Activated T-helper 9 cell treated with anti-CD3 and anti-CD28 coated beads, Interleukin-2, amount 50 U/mL, for 16 hours (primary cell): Measurements from ENCODE around the gene SYNE3.
A peak's percentile ranks its signal among the peaks of the same experiment; 100 is the strongest.

Experiments used
- DNase-seq: peaks from one replicate; pipeline ENCODE4 v3.0.0-alpha.2; 2020; ENCODE audit warnings: low read depth

SYNE3 gene

GRCh38 chr14:95540236-95540855, 23.9 kb upstream of the SYNE3 start:
- DNase-seq: no peak

GRCh38 chr14:95538801-95539509, 22.5 kb upstream of the SYNE3 start:
- DNase-seq: no peak

- DNase-seq: no peak
Observed at GRCh38 chr14:95537298-95538089, 21.0 kb upstream of the SYNE3 start.

GRCh38 chr14:95536671-95537070, 20.2 kb upstream of the SYNE3 start:
- DNase-seq: no peak

- DNase-seq: no peak
Observed at GRCh38 chr14:95536036-95536593, 19.7 kb upstream of the SYNE3 start.

GRCh38 chr14:95535226-95536021, 19.0 kb upstream of the SYNE3 start:
- no peak for DNase-seq

GRCh38 chr14:95534299-95535225, 18.1 kb upstream of the SYNE3 start, which contains the start of gene GLRX5:
Gene GLRX5 (plus strand): TSS chr14:95535050. CDS start chr14:95535090, 40 bp downstream.
- peak; percentile 96 for DNase-seq

GRCh38 chr14:95533822-95534221, 17.4 kb upstream of the SYNE3 start:
- no peak for DNase-seq

GRCh38 chr14:95533391-95533821, 17.0 kb upstream of the SYNE3 start:
- no peak for DNase-seq

GRCh38 chr14:95531969-95532368, 15.5 kb upstream of the SYNE3 start:
- no peak for DNase-seq

- DNase-seq: no peak
Observed at GRCh38 chr14:95531473-95531872, 15.0 kb upstream of the SYNE3 start.

GRCh38 chr14:95530473-95531276, 14.2 kb upstream of the SYNE3 start:
- DNase-seq: no peak

GRCh38 chr14:95529216-95529615, 12.8 kb upstream of the SYNE3 start:
- no peak for DNase-seq

- DNase-seq: no peak
Observed at GRCh38 chr14:95527387-95528002, 11.0 kb upstream of the SYNE3 start.

GRCh38 chr14:95526483-95527386, 10.3 kb upstream of the SYNE3 start:
- no peak for DNase-seq

- no peak for DNase-seq
Observed at GRCh38 chr14:95525999-95526398, 9.5 kb upstream of the SYNE3 start.

GRCh38 chr14:95524706-95525512, 8.5 kb upstream of the SYNE3 start:
- DNase-seq: no peak
